H1 (cell line): ENCODE measurements around the gene CGREF1.

Experiments
- CHD2 ChIP-seq: IDR thresholded peaks from 2 replicates; pipeline ENCODE4 v1.6.1; 2012; ENCODE audit warnings: low read length, improper control_type of control experiment
- CREB1 ChIP-seq: IDR thresholded peaks from 2 replicates; pipeline ENCODE4 v1.6.1; 2012; ENCODE audit warnings: inconsistent platforms
- EP300 ChIP-seq, 2 experiments: IDR thresholded peaks; 1 replicate in 1 of 2; 2 replicates in 1 of 2; pipeline ENCODE4 v1.6.1; 2011 to 2012; ENCODE audit warnings: low read depth in 2 of 2, low read length in 2 of 2, mild to moderate bottlenecking in 2 of 2, borderline replicate concordance in 1 of 2, inconsistent platforms in 1 of 2, moderate library complexity in 1 of 2
- EZH2 ChIP-seq: fragments of 200-600 bp; sonication (generic); IDR thresholded peaks from 2 replicates; pipeline ENCODE4 v1.7.1; 2012; ENCODE audit warnings: low read depth, mild to moderate bottlenecking, moderate library complexity, low read length, inconsistent platforms; ENCODE audit not compliant: severe bottlenecking
- GABPA ChIP-seq: IDR thresholded peaks from 2 replicates; pipeline ENCODE4 v1.6.1; 2011; ENCODE audit warnings: mild to moderate bottlenecking, low read length, moderate library complexity, borderline replicate concordance; ENCODE audit not compliant: insufficient read depth
- HDAC6 ChIP-seq: IDR thresholded peaks from one replicate; pipeline ENCODE4 v1.7.1; 2012; ENCODE audit warnings: low read depth, mild to moderate bottlenecking, inconsistent platforms, low read length, moderate library complexity
- POLR2A ChIP-seq, 2 experiments: IDR thresholded peaks; 1 replicate in 1 of 2; 2 replicates in 1 of 2; pipeline ENCODE4 v1.6.1; 2011; ENCODE audit warnings: low read depth in 2 of 2, low read length in 2 of 2, mild to moderate bottlenecking in 2 of 2; ENCODE audit errors: control extremely low read depth in 1 of 2
- SIRT6 ChIP-seq: IDR thresholded peaks from one replicate; pipeline ENCODE4 v1.7.1; 2012; ENCODE audit warnings: low read length, inconsistent platforms
- SP1 ChIP-seq: IDR thresholded peaks from 2 replicates; pipeline ENCODE4 v1.6.1; 2011; ENCODE audit warnings: low read depth, low read length
- SUZ12 ChIP-seq: fragments of 200-600 bp; sonication (generic); IDR thresholded peaks from 2 replicates; pipeline ENCODE4 v1.6.1; 2012; ENCODE audit warnings: mild to moderate bottlenecking, inconsistent platforms, low read length, moderate library complexity, mixed read lengths
- YY1 ChIP-seq: IDR thresholded peaks from 2 replicates; pipeline ENCODE4 v1.6.1; 2011; ENCODE audit warnings: low read depth, mild to moderate bottlenecking, low read length
- TF ChIP-seq, protein P1 (sequence below), 3 experiments: IDR thresholded peaks; 1 replicate in 2 of 3; 2 replicates in 1 of 3; pipeline versions ENCODE4 v1.5.1 to v1.6.1; 2011; ENCODE audit warnings: low read length in 3 of 3, mild to moderate bottlenecking in 3 of 3, inconsistent platforms in 2 of 3, low read depth in 1 of 3, moderate library complexity in 1 of 3; ENCODE audit not compliant: insufficient read depth in 1 of 3; ENCODE audit errors: control extremely low read depth in 1 of 3

DNA sequence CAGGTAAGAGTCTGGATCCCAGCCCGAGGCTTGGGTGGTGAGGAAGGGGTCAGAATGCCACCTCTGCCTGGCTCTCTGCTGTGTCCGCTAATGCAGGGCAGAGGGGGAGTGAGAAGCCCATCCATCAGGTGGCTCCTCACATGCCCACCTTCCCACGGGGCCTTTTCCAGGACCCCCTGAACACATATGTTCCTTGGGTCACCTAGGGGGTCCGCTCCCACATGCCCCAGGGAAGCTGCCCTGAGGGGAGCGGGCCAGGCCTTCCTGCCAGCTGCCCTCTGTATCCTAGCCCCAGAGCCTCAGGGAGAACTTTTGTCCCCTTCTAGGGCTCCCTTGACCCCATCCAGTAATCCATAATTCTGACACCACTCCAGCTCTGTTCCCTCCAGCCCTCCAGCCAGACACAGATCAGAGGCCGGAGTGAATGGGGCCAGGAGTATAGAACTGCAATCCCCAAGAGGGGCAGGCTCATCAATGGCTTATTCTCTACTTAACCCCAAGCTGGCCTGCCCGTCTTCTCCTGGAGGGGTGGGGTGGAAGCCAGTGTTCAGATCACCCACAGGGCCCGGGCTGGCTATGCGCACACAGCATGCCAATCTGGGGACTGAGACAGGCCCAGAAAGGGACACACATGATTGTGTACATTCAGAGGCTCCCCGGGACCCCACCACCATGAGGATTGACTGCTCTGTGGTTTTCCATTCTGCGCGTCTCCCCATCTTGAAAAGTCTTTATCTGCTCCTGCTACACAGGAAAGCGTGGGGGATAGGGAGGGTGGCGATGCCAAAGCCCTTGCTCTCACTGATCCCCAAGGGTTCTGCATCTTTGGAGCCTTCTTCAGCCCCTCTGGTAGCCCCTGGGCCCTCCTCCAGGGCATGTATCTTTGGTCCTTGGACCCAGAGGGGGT is 39.4 kb downstream of the CGREF1 start:
- TF ChIP-seq SP1 (no peak), SIRT6 (no peak), SUZ12 (no peak), HDAC6 (no peak), EZH2 (no peak), POLR2A (IDR thresholded peaks at IDR 0.05; ENCODE audit: control extremely low read depth in 1 of 2, low read depth in 2 of 2, low read length in 2 of 2) (no peak), CREB1 (no peak), GABPA (no peak), CHD2 (no peak), YY1 (no peak), EP300 (IDR thresholded peaks at IDR 0.05; ENCODE audit: borderline replicate concordance in 1 of 2, low read depth in 2 of 2, low read length in 2 of 2) (no peak)
- TF ChIP-seq, protein P1, sequence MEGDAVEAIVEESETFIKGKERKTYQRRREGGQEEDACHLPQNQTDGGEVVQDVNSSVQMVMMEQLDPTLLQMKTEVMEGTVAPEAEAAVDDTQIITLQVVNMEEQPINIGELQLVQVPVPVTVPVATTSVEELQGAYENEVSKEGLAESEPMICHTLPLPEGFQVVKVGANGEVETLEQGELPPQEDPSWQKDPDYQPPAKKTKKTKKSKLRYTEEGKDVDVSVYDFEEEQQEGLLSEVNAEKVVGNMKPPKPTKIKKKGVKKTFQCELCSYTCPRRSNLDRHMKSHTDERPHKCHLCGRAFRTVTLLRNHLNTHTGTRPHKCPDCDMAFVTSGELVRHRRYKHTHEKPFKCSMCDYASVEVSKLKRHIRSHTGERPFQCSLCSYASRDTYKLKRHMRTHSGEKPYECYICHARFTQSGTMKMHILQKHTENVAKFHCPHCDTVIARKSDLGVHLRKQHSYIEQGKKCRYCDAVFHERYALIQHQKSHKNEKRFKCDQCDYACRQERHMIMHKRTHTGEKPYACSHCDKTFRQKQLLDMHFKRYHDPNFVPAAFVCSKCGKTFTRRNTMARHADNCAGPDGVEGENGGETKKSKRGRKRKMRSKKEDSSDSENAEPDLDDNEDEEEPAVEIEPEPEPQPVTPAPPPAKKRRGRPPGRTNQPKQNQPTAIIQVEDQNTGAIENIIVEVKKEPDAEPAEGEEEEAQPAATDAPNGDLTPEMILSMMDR (IDR thresholded peaks at IDR 0.05; ENCODE audit: control extremely low read depth in 1 of 3, insufficient read depth in 1 of 3, low read depth in 1 of 3, low read length in 3 of 3), result no peak
